GM10266 (cell line): ENCODE data around the gene CBX3.

ENCODE experiments used
- DNase-seq: peaks from one replicate; pipeline ENCODE4 v3.0.0; 2012; ENCODE audit errors: extremely low spot score
- TF ChIP-seq, protein P1 (sequence below): IDR thresholded peaks from 2 replicates; pipeline ENCODE4 v1.5.1; 2012; ENCODE audit warnings: mild to moderate bottlenecking, low read depth; ENCODE audit not compliant: control insufficient read depth, insufficient read depth; ENCODE audit errors: missing control alignments

CBX3 gene

DNA sequence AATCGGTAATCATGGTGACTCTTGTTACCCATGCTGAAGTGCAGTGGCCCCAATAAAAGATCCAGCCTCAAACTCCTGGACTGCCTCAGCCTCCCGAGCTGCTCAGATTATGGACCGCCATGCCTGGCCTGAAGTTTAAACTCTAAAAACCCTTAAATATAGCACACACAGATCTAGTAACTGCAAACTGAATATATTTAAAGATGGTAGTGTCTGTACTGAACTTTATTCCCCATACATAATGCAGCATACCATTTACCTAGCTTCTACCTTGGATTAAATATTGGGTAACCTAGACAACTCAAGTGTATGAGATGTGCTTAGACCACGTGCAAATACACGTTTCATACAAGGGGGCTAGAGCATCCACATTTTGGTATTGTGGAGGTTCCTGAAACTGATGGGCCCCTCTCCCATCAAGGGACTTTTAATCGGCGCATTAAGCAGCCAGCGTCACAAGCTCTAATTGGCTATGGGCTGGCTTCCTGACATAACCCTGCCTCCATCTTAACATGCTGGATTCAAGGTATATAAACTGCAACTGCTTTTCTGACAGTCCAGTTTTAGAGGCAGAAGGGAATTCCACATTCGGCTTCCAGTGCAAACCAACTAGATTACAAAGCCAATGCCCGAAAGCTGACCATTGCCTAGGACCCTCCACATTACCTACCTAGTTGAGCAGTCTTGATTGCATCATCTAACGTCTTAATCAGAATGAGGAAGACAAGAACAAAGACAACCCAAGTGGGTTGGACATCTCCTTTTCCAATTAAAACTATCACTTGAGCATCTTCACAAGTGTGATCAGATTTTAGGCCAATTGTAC is 14.0 kb upstream of the CBX3 start:
- TF ChIP-seq, protein P1, sequence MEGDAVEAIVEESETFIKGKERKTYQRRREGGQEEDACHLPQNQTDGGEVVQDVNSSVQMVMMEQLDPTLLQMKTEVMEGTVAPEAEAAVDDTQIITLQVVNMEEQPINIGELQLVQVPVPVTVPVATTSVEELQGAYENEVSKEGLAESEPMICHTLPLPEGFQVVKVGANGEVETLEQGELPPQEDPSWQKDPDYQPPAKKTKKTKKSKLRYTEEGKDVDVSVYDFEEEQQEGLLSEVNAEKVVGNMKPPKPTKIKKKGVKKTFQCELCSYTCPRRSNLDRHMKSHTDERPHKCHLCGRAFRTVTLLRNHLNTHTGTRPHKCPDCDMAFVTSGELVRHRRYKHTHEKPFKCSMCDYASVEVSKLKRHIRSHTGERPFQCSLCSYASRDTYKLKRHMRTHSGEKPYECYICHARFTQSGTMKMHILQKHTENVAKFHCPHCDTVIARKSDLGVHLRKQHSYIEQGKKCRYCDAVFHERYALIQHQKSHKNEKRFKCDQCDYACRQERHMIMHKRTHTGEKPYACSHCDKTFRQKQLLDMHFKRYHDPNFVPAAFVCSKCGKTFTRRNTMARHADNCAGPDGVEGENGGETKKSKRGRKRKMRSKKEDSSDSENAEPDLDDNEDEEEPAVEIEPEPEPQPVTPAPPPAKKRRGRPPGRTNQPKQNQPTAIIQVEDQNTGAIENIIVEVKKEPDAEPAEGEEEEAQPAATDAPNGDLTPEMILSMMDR = no peak
- DNase-seq = no peak

DNA sequence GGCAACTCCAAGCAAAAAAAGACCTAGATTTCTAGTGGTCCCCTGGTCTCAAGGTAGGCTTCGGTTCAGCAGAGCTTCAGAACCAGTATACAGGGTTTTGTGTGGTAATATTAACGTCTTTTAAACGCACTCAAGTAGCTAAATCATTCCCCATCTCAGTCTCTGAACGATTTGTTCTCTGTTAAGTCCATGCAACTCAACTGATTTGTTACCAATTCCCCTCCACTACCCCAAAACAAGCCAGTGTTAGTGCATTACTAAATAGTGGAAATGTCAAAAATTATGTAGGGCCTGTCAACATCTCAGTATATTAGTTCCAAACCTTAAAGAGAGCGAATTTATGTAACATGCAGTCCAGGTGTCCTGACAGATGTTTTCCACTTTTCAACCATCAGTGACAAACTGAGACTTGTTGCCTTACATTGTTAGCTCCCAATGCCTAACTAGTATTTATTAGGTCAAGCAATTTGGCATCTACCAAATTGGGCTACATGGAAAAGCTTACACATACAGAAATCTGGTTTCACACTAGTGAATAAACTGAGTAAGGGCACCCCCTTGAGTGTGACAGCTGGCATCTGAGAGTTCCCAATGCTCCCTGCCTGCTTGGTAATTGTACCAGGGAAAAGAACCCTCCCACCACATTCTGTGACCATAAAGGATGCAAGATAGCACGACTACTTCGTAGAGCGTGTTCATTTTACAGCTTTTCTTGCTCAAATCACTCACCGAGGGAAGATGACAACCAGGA is 13.2 kb upstream of the CBX3 start:
- TF ChIP-seq, protein P1 = no peak
- DNase-seq = no peak

DNA sequence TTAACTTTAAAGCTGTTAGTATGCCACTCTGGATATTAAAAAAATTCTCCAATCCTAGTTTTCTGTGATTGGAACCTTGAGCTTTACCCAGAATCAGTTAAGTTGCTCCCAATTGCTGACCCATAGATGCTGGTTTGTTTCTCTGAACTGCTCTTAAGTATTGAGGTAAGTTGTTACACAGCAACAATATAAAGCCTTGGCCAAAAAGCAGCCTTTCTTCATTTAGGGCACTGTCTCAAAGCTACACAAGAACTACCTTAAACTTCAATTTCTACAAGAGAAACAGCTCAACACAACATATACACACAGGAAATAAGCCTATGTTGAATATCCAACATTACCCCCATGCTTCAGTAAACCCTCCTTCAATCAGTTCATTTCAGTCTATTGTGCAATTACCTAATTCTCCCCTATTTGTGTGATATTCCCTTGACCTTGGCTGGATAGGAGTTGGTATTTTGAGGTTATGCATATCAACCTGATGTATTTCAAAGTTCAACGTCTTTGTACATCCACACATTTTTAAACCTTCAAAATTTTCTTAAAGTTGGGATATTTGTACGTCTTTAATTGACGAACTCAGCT is 12.5 kb upstream of the CBX3 start:
- DNase-seq = no peak
- TF ChIP-seq, protein P1 = no peak

GRCh38 chr7:26189697-26190096 is 11.8 kb upstream of the CBX3 start:
- TF ChIP-seq, protein P1 = no peak
- no peak for DNase-seq

GRCh38 chr7:26190417-26190869 is 11.1 kb upstream of the CBX3 start:
- TF ChIP-seq, protein P1 = no peak
- DNase-seq = no peak

DNA sequence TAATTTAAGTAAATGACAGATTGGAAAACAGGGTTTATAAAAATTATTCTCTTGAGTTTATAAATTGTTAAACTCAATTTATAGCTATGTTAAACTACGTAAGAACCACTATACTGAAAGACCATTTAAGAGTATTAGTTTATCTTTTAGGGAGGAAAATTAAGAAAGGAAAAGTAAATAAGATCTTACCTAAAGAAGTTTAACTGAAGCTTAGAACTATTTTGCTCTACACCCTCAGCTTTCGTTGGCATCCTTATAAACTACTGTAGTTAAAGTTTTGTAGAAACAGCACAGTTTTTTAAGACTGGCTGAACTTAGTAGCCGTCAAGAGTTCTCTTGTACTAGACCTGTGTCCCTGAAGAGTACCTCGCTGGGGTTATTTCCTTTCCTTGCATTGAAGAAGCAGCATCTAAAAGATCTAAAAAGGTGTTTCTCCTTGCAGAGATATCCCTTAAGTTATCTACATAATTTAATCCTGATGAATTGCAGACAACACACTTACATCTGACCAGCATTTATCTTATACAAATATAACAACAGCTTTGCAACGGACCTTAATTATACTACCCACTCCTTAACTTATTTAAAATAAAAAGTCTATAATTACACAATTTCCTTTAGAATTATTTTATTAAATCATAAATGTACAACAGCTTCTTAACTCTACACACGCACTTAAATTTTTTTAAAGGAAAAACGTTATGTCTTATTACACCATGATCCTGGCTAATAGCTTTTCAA is 10.1 kb upstream of the CBX3 start:
- TF ChIP-seq, protein P1 = no peak
- DNase-seq = no peak
